GM21360 (cell line): ENCODE data around the gene PHACTR1.

Experiments used
- ATAC-seq: cut with Tn5 transposase; IDR thresholded peaks from one replicate; pipeline ENCODE4 v1.9.1; 2021; ENCODE audit warnings: mild to moderate bottlenecking, moderate library complexity; ENCODE audit not compliant: unreplicated experiment

Gene PHACTR1

DNA sequence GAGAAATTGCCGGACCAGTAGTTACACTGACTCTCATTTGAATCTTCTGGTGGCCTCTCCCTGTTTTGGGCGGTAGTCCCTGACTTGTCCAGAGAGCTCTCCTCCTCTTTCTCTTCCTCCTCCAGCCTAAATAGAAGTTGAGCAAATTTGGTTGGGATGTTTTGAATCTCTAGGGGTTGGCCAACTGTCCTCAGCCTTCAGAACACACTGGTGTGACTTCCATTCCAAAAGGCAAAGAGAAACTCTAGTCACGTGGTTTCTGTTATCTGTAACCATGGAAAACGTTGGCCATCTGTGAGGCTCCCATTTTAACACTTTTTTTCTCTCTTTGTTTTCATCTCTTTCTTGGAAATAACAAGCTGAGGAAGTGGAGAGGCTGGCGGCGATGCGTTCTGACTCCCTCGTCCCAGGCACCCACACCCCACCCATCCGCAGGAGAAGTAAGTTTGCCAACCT is 336.5 kb downstream of the PHACTR1 start:
- no peak for ATAC-seq

DNA sequence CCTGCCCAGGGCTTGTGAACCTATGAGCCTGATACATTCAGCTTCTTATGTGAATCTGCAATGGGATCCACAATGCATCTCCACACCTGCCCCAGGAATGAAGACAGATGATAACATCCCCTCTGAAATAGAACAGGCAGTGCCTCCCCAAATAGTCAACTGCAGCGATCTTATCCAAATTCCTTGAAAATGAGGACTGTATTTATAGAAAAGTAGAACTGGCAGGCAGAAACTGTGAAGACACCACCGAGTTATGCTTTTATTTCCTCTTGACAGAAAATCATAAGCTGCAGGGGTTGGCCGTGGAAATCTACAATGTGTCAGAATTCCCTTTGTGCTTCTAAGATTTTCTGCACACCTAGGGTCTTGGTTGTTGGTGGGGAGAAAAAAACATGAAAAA is 341.5 kb downstream of the PHACTR1 start:
- no peak for ATAC-seq

DNA sequence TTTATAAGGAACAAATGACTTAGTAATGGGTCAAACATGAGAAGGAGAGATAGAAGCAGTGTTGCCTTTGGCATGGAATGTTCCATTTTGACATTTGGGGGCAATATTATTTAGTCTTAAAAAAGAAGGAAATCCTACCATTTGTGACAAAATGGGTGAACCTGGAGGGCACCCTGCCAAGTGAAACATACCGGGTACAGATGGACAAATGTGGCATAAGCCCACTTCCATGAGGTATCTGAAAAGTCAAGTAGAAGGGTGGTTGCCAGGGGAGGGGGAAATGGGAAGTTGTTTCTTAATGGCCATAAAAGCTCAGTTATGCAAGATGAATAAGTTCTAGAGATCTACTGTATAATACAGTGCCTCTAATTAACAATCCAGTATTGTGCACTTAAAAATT is 342.5 kb downstream of the PHACTR1 start:
- no peak for ATAC-seq

DNA sequence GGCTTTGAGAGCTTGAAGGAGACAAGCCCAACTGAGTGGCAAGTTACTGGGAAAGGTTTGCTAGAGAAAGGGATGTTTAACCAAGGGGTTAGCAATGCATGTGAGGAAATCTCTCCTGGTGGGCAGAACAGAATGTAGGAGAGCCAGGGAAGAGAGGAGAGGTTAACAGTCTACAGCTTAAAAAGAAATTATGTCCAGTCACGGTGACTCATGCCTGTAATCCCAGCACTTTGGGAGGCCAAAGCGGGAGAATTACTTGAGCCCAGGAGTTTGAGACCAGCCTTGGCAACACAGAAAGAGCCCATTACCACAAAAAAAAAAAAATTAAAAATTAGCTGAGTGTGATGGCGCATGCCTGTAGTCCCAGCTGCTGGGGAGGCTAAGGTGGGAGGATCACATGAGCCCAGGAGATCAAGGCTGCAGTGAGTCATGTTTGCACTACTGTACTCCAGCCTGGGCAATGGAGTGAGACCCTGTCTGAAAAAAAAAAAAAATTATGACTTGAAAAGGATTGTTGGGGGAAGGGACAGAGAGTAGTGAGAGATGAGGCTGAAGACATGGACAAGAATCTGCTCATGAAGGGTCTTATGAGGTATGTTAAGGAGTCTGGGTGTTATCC is 346.8 kb downstream of the PHACTR1 start:
- no peak for ATAC-seq

DNA sequence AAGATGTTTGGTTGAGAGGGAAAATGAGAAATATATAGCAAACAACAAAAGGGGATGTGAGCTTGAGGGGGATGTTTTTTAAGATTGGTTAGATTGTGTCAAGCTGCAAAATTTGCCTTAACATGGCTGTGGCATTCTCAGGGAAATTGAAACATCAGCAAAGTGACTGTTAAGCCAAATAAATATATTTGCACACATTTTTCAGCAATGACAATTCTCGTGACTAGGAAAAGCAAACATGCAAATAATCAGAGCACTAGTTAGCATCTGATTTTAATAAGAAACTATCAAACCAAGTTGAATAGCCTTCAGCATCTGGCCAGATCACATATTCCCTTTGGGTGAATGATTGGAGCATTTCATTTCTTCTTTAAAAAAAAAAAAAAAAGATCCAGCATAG is 349.0 kb downstream of the PHACTR1 start:
- ATAC-seq: no peak

DNA sequence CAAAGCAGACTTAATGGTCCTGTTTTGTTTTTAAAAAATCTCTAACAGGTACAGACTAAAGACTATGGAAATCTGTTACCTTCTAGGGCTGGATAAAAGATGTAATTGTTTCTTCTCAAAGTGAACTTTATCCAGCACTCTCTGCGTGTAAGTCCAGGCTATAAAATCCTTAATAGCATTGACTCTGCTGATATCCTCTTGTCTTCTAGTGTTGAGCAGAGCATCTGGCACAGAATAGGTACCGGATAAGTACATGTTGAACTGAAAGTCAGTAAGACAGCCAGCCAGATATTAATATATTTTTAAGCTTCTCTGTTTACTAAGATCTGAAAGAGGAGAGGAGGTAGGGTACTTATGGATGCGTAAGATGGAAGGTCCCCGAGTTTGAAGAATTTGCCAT is 349.5 kb downstream of the PHACTR1 start:
- no peak for ATAC-seq

DNA sequence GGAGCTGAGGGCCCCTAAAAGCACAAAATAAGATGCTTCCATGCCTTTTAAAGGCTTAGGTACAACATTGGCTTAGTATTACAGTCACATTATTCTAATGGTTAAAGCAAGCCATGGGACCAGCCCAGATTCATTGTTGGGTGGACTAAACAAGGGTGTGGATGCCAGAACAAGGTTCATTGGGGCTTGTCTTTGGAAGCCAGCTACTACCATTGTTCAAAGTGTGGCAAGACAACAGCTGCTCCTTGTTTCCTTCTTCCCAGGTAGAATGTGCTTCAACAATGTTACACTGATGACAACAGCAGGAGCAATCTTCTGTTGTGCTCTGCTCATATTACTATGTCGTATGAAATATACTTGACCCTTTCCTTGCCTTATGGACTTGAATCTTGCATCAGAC is 350.3 kb downstream of the PHACTR1 start:
- ATAC-seq: no peak

DNA sequence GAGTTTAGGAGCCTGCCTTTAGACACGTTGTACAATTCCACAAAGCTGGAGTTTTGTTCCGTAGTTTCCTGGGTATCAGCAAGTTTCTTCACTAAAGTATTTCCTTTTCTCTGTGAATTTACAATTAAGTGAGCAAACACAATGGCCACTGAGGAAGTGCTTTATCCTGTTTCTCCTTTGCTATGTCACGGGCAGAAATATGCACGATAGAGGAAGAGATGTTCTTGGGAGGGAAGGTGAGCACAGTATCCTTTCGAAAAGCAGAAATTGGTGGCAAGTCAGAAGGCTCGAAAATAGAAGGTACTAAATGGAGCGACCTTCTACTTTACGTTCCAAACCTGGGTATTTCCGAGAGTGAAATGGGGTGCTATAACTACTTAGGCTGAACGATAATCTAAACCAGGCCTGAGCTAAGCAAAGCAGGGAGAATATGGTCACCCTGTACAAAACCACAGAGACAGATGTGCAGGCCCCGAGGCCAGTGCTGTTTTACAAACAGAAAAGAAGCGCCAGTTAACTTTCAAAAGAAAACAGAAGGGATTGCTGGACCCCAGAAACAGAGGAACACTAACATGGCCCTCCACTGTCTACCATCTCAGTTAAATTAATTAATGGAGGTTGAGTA is 352.1 kb downstream of the PHACTR1 start:
- ATAC-seq: no peak

DNA sequence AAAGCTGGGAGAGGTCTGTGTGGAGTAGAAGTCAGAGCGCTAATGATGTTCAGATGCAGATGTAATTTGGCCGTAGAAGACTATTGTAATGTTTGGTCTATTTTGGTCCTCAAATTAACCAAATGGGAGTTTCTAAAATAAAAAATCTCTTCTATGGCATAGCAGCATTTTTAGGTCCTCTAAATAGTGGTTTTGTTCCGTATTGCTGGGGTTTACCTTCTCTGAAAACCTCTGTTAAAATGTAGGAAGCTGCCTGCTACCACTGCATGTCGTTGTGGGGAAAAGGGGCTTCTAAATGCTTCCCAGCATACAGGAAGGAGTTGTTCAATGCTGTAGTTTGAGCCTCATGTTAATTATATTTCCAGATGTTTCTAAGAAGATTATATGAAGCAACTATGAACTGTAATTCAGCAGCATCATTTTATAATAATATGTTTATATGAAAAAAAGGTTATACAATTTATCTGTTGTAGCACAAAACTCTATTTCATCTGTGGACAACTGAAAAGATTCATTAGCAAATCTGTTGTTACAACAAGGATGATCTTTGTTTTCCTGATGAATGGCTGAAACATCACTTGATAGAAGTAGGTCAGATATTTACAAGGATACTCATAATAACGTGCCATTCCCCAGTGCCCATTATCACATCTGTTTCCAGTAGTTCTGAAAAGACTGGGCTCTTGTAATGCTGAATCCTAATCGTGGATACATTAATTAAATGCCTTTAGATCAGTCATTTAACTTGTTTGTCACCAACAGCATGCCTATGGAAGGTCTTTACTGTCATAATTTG is 355.2 kb downstream of the PHACTR1 start:
- ATAC-seq: no peak

DNA sequence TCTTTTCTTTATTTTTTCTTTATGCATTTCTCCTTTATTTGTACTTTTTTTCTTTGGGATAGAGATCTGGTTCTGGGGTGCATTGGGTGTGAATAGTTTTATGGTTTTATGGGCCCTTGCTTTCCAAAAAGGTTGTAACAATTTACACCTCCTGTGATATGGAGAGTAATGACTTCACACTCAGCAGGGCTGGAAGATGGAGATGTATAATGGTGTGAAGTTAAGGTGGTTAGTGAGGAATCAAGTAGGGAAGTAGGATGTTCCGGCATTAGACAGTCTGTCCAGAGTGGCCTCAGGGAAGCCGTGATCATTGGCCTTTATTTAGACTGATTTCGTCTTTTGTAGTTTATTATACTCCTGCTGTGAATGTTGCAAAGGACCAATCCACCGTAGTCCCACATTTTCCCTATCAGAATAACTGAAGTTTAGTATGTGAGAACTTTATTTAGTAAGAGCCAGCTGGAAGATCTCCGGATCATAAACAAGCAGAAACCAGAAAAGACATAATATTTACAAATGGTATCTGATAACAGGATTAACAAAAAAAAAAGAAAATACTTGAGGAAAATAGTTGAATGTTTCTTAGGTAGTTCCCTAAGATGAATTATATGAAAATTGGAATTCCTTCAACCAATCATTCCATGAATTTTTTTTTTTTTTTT is 356.2 kb downstream of the PHACTR1 start:
- ATAC-seq: no peak

DNA sequence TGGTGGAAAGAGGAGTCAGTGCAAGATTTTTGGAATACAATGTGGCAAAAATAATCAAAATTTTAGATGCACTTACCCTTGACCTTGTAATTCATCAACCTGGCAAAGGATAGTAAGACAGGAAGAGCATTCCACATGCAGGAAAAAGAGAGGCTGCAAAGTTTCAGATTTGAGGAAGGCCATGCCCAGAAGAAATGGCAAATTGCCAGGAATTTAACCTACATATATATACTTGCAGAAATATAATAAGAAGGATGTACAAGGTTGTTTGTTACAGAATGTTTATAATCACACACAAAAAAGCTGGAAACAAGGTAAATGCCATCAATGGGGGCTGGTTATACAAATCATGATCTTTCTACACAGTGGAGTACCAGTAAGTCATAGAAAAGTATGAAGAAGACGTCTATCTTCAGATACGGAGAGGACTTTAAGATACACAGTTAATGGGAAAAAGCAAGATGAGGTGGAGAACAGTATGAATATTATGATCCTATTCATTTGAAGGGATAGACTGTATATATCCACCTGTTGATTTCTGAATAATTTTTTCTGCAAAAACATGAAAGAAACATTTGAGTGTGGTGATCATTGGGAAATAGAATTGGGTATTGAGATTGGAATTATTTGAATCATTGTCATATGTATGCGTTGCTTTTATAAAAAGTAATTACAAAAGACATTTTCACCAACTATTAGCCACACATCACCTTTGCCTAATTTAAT is 358.0 kb downstream of the PHACTR1 start:
- ATAC-seq: no peak

DNA sequence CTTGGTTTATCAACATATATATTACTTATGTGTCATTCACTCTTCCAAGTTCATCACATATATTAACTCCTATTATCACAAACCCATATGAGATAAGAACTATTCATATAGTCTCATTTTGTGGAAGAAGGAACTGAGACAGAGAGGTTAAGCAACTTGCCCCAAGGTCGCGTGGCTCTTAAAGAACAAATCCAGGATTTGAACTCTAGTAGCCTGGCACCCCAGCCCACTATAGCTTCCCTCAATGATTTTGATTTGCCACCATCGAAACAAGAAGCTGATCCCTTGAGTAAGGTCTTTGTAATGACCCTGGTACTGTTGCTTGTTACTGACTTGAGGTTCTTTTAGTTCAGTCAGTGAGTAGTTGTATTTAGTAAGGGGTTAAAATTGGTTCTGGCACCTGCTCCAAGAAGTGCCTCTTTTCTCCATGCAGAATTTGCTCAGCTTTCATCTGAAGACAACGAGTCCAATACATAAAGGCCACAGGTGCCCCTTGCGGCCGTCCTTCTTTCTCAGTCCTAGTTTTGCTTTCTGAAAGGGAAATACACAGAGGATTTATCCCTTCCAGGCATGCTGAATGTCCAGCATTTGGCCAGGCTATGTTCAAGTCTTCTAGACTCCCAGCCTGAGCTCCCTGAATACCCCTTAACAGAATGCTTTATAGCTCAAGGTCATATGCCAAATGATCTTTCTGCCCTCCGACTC is 358.7 kb downstream of the PHACTR1 start:
- ATAC-seq: no peak

DNA sequence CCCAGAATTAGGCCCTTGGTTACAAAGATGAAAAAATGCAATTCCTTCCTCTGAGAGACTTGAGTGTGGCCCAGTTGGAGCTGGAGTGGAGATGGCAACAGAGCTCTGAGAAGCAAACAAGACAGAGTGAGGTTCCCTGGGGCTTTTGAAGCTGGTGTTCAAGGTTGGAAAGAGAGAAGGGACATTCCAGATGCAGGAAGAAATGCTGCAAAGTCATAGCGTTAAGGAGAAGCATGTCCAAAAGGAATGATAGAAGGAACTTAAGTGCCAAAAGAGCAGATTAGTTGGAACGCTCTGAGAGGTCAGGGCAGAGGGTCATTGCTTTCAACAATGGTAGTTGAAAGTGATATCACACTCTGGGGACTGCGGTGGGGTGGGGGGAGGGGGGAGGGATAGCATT is 360.0 kb downstream of the PHACTR1 start:
- no peak for ATAC-seq

DNA sequence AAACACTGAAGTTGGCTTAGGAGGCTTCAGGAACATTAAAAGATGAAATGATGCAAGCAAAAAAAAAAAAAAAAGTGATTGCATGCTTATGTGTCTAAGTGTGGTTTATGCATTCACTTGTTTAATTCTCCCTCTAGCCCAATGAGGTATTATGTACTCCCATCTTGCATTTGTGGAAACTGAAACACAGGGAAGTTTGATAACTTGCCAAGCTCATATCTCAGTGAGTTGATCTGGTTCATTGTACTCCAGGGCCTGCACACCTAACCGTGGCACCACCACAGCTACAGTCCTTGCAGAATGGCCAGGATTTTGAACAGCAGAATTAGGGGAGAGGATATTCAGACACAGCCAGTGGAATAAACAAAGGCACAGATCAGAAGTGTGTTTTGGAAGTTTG is 360.6 kb downstream of the PHACTR1 start:
- no peak for ATAC-seq

DNA sequence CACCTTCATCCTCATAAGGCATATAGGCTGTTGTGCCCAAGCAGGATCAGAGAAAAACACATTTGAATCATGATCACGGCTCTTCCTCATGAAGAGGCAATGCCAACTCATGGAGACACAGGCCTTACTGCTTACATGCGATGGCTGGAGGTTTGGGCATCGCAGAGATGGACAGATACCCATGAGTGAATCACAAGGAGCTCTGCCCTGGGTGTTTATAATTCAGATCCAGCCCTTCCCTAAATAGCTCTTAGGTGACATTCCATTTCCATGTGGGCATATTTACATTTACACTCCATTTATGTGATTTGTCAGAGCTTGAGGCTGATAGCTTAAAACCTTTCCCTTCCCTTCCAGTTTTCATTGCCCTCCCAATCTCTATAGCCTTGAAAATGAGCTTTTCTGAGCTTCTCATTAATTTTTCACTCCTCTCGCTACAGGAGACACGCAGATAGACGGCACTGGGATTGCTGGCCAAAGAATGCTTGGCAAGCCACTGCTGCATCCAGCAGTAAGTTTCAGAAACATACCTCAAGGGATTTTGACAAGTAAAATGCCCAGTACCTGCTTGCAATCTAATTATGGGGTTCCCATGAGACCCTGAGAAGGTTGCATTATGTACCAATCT is 362.6 kb downstream of the PHACTR1 start:
- ATAC-seq: no peak

DNA sequence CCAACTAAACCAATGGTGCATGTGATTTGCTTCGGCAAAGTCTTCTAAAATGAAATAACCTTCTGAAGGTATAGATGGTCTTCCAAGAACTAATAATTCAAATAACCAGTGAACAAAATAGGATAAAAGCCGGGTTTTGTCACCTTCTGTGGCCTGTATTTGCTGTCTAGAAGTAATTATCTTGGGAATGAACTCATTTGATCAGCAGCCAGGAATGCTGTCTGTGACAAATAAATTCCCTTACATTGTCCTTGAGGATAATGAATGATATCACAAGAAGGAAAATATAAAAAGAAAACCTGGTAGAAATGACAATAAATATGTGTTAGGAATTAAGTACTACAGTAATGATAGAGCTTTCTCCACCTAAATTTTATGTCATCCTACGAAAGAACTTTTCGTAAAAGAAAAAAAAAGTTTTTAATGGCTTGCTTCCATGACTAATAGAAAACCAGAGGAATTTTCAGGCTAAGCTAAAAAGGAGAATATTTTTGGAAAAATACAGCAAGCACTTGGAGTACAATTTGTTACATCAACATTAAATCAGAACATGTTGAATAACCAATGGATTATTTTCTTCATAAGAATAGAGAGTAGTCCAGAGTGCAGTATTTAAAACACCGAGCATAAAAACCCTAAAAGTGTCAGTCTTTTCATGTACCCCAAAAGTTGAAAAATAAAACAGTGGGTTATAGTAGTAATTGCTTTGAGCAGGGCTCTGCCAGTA is 364.1 kb downstream of the PHACTR1 start:
- ATAC-seq: no peak

DNA sequence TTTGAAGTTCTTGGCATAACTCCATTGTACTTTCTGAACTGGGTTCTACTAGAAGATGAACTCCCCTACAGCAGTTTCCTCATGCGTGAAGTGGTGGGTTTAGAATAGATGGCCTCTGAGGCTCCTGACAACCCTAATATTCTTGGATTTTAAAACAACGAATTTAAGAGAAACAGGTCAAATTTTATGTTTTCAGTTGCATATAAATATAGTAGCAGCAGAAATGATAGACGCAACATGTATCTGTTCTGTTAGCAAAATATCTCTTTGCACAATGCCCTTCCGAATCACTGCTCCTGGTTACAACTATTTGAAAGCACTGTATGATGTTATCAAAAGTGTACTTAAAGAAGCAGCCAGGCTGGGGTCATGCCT is 364.6 kb downstream of the PHACTR1 start:
- ATAC-seq: no peak

DNA sequence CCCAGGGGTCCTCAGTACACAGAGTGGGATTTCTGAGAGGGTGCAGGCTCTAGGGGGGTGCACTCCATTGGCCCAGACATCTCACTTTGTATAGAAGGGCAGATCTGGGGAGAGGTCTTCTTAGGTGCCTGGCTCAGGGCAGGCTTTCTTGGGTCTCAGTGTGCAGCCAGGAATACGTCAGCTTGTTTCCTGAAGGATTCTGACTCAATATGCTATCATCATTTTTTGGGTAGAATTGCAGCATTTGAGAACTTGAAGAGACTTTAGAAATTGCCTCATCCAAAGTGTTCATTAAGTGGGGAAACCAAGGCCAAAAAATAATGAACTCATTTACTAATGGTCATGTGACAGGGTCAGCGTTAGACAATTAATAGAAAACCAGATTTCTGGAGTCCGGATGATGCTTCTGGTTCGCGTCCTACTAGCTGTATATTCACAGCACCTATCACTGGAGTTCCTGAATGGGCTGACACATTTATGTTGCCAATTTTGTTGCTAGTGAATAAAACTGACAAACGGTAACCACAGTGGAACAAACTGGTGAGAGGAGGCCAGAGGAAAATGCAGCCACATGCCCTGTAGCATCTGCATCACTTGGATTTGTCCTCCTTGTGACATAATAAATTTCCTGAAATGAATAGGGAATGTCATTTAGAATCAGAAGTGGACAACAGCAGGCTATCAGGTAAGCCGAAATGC is 372.9 kb downstream of the PHACTR1 start:
- no peak for ATAC-seq

DNA sequence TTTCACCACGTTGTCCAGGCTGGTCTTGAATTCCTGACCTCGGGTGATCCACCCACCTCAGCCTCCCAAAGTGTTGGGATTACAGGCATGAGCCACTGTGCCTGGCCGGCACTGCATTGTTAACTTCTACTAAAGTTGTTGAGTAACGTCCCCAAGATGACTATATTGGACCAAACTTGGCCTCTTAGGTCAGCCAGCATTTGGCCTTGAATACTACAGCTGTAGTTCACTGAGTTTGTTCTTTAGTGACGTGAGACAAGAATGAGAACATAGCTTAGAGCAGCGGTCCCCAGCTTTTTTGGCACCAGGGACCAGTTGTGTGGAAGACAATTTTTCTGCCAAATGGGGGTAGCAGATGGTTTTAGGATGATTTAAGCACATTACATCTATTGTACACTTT is 374.6 kb downstream of the PHACTR1 start:
- ATAC-seq: no peak
